Right kidney (tissue), 1 donor: ENCODE measurements around the gene ZC2HC1C.
"Not testable (repeated sequence)": the region's sequence is repeated elsewhere in the genome, so short reads cannot be mapped to it uniquely, and the experiment has no call there.

Experiments used
- DNase-seq: peaks from one replicate; pipeline ENCODE4 v3.0.0-alpha.2; 2016

ZC2HC1C gene

DNA sequence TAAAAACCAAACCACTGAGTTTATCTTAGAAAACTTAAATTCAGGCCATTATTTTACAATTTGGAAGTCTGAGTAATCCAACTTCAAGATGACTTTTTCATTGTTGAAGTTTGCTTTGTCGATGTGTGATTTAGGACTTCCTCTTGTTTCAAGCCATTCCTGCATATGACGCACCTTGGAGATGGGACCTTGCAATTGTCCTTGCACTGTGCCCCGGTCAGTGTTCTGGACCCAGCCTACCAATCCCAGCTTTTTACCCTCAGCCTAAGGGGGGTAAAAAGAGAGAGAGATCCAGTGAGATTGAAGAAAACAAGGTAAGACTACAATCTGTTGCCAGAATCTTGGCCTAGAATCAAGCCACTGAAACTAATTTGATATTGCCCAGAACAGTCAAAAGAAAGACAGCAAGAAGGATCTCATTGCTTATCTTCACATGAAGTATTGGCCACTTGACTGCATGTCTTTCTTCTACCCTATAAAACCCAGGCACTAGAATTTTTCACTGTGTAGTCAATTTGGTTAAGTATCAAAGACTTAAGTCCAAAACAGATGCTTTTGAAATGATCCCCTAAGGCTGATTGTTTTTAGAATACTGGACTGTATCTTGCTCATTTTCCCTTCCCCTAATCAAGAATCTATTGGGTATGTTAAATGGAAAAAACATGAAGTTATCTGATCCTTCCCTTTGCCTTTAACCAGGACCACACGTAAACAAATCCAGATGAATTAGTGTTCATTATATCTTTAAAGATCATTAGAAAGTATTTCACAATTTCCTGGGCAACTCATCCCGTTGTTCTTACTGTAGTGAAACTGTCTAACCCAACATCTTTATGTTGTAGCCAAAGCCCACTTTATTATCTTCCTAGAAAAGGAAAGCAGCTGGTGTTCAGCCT, 15.8 kb upstream of the ZC2HC1C start:
- DNase-seq, result no peak

DNA sequence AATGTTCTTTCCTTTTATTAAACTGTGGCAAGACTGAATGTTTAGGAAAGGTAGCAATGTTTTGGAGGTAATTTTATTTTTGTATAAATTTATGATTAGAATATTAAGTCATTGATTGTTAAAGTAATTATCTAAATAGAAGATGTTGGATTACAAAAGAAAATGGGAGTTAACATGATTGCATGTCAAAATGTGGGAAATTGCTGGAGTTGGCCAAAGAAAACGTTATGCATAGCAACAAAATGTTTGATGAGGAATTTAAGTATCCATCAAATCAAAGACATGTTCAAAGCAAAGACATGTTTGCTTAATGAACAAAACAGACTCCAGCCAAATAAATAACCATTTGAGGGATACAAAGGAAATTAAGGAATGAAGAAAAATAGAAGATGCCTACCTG, 15.0 kb upstream of the ZC2HC1C start:
- no peak for DNase-seq

DNA sequence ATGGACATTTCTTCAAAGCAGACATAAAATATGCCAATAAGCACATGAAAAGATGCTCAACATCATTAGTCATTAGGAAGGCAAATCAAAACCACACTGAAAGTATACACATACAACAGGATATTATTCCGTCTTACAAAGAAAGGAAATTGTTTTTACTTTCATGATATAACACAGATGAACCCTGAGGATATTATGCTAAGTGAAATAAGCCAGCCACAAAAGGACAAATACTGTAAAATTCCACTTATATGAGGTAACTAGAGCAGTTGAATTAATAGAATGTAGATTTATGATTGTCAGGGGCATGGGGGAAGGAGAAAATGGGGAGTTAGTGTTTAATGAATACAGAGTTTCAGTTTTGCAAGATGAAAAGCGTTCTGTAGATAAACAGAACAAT, 9.8 kb upstream of the ZC2HC1C start:
- DNase-seq, result no peak

GRCh38 chr14:75060420-75060819, 9.0 kb upstream of the ZC2HC1C start:
- DNase-seq, result no peak

DNA sequence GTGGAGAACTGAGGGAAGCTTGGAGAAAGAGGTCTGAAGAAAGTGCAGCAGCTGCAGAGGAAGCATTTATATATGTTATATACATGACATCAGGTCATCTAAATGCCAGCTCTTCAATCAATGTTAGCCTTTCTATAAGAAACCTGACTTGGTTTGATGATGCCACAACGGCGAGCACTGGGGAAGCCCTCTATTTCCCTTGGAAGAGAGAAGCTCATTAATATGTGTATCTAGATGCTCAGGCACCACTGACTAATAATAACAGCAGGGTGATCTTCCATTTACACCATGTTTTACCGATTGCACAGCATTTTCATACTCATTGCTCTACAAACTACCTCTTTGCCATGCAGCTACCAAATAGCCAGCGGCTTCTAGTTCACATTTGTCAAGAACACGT, 6.4 kb upstream of the ZC2HC1C start:
- DNase-seq, result no peak

DNA sequence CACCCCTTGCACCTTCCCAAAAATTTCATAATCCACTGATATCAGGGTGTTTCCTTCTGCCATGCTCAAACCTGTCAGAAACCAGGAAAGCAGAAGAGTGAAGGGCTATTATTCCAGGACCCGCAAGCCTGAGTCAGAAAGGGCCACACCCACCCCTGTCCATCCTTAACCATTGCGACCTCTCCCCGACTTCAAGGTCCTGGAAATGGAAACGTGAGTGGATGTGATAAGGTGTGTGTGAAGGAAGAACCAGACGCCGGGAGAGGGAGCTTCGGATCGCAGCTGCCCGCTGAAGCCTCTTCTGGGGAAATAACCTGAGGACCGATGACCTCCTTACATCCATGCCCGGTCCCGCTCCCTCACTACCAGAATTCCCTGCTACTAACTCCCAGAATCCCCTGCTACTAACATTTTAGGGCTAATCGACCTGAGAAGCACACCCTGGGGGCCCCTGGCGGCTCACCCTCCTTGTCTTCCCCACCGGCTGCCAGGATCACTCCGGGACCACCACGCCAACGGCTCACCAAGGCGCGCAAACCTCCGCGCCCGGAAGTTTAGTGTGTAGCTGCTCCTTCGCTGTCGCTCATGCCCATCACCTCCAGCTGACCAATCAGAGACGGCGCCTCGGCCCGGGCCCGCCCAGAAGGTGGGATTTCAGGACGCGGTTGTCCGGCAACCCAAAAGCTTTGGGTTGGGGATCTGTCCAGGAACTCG, 5.8 kb upstream of the ZC2HC1C start, which contains the start of gene ACYP1:
TSS of gene ACYP1 (minus strand) at position 534 of the 714 bp plus-strand sequence. CDS start at position 63, 471 bp downstream.
- peak; percentile 87 for DNase-seq

DNA sequence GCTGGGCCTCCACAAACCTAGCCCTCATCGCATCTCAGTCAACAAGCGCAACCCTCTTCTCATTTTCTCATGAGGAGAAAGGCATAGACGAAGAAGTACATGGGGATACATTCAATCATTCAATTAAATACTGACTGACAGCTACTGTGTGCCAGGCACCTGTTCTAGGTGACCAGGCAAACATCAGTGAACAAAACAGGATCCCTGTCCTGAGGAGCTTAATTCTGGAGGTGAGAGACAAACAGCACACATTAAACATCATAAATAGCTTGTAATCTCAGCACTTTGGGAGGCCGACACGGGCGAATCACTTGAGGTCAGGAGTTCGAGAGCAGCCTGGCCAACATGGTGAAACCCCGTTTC, 5.3 kb upstream of the ZC2HC1C start:
- no peak for DNase-seq

DNA sequence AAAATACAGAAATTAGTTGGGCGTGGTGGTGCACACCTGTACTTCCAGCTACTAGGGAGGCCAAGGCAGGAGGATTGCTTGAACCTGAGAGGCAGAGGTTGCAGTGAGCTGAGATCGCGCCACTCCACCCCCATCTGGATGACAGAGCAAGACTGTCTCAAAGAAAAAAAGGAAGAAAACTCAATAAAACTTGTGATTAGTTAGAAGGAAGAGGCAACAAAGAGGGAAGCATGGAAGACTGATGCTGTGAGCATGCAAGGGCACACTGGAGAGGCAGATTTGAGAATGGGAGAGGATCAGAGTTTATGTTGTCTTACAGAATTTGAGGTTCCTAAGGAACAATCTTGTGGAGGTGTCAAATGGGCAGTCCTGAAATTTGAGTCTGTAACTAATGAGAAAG, 2.8 kb upstream of the ZC2HC1C start:
- no peak for DNase-seq

DNA sequence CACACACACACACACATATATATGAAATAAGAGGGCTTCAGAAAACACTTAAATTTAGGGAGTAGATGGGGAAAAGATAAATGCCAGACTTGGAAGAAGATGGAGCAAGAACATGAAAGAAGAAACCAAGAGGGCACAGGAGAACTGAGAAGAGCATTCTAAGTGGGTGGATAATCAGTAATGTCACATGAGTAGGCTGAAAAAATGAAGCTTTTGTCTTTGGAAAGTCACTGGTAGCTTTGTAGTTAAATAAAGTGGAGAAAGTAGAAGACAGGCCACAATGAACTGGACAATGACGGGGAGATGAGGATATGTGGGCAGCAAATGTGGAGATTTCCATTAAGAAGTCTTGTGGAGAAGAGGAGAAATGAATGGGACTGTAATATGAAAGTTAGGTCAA, 2.2 kb upstream of the ZC2HC1C start:
- no peak for DNase-seq

- DNase-seq, result not testable (repeated sequence)
Observed at GRCh38 chr14:75067765-75068164, 1.7 kb upstream of the ZC2HC1C start.

DNA sequence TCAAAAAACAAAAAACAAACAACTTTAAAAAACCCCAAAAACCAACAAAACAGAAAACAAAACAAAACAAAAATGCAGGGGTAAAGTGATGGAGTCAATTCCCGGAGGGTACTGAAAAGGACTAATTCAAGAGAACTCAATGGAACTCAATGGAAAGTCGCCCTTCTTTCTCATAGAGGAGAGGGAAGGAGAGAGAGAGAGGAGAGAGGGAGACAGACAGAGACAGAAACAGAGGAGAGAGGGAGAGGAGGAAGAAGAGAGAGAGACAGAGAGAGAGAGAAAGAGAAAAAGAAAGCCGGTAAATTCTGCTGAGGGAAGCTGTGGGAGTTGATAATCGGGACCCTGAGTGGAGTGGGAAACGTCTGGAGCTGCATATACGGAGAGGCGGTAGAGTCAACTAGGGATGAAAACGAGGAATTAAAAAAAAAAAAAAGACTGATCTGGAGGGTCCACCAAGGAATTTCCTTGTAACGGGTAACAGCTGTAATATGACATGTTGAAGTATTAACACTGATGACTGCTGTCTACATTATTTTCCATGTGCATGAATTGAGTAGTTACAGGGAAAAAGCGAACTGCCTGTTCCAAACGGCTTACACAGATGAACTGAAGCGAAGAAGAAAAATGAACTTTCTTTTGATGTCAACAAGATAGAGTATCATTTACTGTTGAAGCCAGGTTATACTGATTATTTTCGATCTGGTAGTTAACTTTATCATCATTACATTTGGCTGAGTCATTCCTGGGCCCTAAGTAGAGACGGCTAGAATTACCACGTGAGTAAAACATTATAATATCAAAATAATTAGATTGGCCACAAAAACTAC, 934 bp upstream of the ZC2HC1C start:
- DNase-seq, result peak; percentile 60

DNA sequence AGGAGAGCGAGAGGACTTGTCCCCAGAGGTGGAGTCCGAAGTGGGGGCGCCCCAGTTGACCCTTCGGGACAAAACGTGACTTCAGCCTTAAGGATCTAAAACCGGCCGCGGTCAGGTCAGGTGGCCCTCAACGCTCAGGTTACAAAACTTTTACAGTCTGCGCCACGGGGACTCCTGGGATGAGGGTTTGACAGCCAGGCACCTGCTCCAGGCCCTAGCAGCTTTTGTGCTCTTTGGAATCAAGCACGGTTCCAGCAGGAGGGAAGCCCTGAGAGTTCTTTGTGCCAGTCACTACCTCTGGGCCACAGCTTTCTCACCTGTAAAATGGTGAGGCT, 337 bp downstream of the ZC2HC1C start:
- DNase-seq, result no peak

- no peak for DNase-seq
Observed at GRCh38 chr14:75070383-75070782, 942 bp downstream of the ZC2HC1C start.

DNA sequence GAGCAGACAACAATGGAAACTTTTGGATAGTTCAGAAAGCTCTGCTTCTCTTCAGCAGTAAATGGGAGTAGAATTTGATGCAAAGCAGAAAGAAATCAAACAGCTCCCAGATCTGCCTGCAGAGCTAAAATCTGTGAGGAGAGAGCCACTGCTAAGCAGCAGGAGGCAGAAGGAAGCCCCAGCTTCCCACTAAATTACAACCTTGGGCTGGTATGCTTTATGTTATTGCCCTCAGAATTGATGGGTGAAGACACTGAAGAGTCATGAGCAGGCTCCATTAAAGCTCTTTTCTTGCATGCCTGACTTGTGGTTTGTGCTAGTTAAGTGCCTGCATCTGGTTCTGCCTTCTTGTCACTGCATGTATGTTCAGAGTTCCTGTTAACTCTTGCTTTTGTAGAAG, 8.4 kb downstream of the ZC2HC1C start:
- no peak for DNase-seq

DNA sequence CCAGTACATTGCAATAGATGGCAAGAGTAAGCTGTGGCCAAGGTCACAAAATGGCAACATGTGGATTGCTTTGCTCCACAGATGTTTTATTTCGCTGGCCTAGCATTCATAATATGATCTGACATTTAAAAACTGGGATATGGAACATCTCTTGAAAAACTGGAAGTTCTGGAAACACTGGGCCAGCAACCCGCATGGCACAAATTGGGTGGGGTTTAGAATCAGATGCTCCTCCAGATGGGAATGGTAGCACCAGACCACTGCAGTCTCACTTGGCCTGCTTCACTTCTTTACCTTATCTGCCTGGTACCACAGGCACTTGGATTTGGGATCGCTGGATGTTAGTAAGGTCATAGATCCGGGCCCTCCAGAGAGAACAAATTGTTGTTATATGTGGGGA, 10.1 kb downstream of the ZC2HC1C start:
- no peak for DNase-seq

GRCh38 chr14:75081660-75082229, 12.3 kb downstream of the ZC2HC1C start:
- no peak for DNase-seq

DNA sequence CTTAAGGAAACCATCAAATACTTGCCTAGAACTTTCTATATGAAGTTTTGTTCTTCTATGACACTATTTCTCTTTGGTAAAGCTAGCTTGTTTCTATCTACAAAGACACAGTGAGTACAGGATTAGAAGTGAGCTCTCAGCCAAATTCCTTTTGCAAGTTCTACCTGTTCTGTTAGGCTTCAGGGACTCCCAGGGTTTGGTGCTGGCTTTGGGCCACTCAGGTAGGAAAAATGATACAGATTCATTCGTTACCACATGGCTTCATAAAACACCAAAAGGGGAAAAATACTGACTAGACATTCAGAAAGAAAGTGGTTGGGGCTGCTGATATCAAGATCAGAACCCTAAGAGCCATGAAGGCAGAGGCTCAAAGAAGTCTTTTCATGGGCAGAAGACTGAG, 13.8 kb downstream of the ZC2HC1C start:
- no peak for DNase-seq

DNA sequence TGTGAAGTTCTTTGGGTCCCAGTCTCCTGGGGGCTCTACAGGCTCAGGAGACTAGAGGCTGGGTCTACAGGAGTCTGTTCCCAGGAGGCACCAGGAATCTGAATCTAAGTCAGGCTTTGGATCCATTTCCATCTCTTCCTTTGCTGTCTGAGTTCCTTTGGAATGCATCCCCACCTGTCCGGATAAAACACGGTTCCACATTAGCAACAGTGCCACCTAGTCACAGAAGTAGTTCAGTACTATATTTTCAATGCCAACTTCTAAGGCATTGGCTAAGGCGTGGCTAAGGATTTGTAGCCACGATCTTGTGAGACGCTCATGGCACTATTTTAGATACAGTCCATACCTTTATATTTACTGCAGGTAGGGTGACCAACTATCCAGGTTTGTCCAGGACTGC, 15.1 kb downstream of the ZC2HC1C start:
- DNase-seq, result no peak

GRCh38 chr14:75088153-75088552, 18.7 kb downstream of the ZC2HC1C start:
- DNase-seq, result no peak

GRCh38 chr14:75088566-75089373, 19.3 kb downstream of the ZC2HC1C start:
- peak; percentile 45 for DNase-seq

DNA sequence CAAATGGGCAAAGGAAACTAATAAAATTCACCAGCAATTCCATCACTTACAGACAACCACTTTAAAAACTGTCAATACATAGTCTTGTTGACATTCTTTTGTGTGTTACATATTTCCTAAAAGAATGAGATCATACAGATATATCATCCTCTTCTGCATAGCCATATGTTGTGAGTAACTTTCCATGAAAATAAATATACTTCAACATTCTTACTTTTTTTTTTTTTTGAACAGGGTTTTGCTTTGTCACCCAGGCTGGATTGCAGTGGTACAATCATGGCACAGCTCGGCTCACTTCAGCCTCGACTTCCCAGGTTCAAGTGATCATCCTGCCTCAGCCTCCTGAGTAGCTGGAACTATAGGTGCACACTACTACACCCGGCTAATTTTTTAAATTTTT, 20.9 kb downstream of the ZC2HC1C start:
- no peak for DNase-seq

DNA sequence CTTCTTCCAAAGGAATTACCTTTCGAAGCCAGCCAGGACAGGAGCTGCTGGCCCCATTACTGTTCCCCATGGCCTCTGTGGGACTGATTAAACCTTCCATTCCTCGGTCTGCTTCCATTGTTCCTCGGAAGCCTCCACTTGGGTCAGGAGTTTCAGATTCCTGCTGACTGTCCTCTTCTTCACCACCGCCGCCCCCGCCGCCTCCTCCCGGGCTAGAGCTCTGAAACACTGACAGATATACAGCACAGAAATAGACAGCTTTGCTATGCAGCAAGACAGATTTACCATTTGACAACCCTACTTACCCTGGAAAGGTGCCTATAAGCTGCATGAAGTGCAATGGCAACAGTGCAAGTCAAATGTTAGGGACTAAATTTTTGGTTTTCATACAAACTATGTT, 21.8 kb downstream of the ZC2HC1C start:
- DNase-seq, result no peak
